GM23338 (cell line): ENCODE data around the gene LPIN1. TPM values are rescaled to one million over a fixed set of nuclear protein-coding genes. Genes with fewer than 3 reads are reported as not detected.

ENCODE experiments used
- ATAC-seq: fragments of 200-7000 bp; cut with Tn5 transposase; 3 replicates; pipeline ENCODE4 v1.9.1; 2020
- DNase-seq: peaks from one replicate; pipeline ENCODE4 v3.0.0-alpha.2; 2015; ENCODE audit warnings: low spot score
- H2AFZ ChIP-seq: fragments of 200-600 bp; sonication (generic); 2 replicates; pipeline ENCODE4 v1.8.0; 2016; ENCODE audit warnings: antibody characterized with exemption, mild to moderate bottlenecking, moderate library complexity
- H3F3A ChIP-seq: fragments of 200-600 bp; sonication (generic); replicated peaks from 2 replicates; pipeline ENCODE4 v1.8.0; 2017; ENCODE audit warnings: antibody characterized with exemption, mixed run types, low read depth
- H3K27ac ChIP-seq: fragments of 200-600 bp; sonication (generic); 2 replicates; pipeline ENCODE4 v1.6.1; 2016; ENCODE audit warnings: low read depth
- H3K27me3 ChIP-seq: fragments of 200-600 bp; sonication (generic); 2 replicates; pipeline ENCODE4 v1.8.0; 2016; ENCODE audit warnings: mild to moderate bottlenecking, mixed run types, moderate library complexity; ENCODE audit not compliant: insufficient read depth
- H3K36me3 ChIP-seq: fragments of 200-600 bp; sonication (generic); 2 replicates; pipeline ENCODE4 v1.8.0; 2016; ENCODE audit warnings: mild to moderate bottlenecking; ENCODE audit not compliant: insufficient read depth
- H3K4me1 ChIP-seq: fragments of 200-600 bp; sonication (generic); 2 replicates; pipeline ENCODE4 v1.8.0; 2016; ENCODE audit warnings: mild to moderate bottlenecking, moderate library complexity; ENCODE audit not compliant: insufficient read depth
- H3K4me2 ChIP-seq: fragments of 200-600 bp; sonication (generic); 2 replicates; pipeline ENCODE4 v1.7.1; 2017; ENCODE audit warnings: mixed run types
- H3K4me3 ChIP-seq: fragments of 200-600 bp; sonication (generic); 2 replicates; pipeline ENCODE4 v1.6.1; 2016; ENCODE audit warnings: mixed run types
- H3K79me2 ChIP-seq: fragments of 200-600 bp; sonication (generic); replicated peaks from 2 replicates; pipeline ENCODE4 v1.8.0; 2017; ENCODE audit warnings: mild to moderate bottlenecking; ENCODE audit not compliant: insufficient read depth
- H3K9me2 ChIP-seq: fragments of 200-600 bp; sonication (generic); 2 replicates; pipeline ENCODE4 v1.8.0; 2017; ENCODE audit not compliant: insufficient read depth
- H4K20me1 ChIP-seq: fragments of 200-600 bp; sonication (generic); replicated peaks from 2 replicates; pipeline ENCODE4 v1.8.0; 2017; ENCODE audit warnings: mild to moderate bottlenecking; ENCODE audit not compliant: insufficient read depth
- H3K27ac Mint-ChIP-seq: 2 replicates; pipeline ENCODE4 v1.8.0; 2020; ENCODE audit warnings: inconsistent platforms, mild to moderate bottlenecking, moderate library complexity, mixed read lengths
- H3K27me3 Mint-ChIP-seq: 3 replicates; pipeline ENCODE4 v1.8.0; 2022; ENCODE audit warnings: low read depth, mild to moderate bottlenecking, moderate library complexity, mixed read lengths, inconsistent platforms; ENCODE audit not compliant: insufficient read depth, poor library complexity
- H3K36me3 Mint-ChIP-seq: 3 replicates; pipeline ENCODE4 v1.8.0; 2021; ENCODE audit warnings: low read depth, mild to moderate bottlenecking, inconsistent platforms, moderate library complexity, mixed read lengths
- H3K4me1 Mint-ChIP-seq: 3 replicates; pipeline ENCODE4 v1.8.0; 2020; ENCODE audit warnings: mild to moderate bottlenecking, inconsistent platforms, mixed read lengths
- H3K4me3 Mint-ChIP-seq: 3 replicates; pipeline ENCODE4 v1.8.0; 2021; ENCODE audit warnings: moderate library complexity, mild to moderate bottlenecking, inconsistent platforms, mixed read lengths
- H3K9me3 Mint-ChIP-seq: 3 replicates; pipeline ENCODE4 v1.8.0; 2020; ENCODE audit warnings: moderate library complexity, mild to moderate bottlenecking, inconsistent platforms, mixed read lengths
- CREB1 ChIP-seq: fragments of 250-450 bp; sonication (Bioruptor Pico); IDR thresholded peaks from 2 replicates; pipeline ENCODE4 v1.5.0; 2020; ENCODE audit warnings: low read depth, mild to moderate bottlenecking, moderate library complexity
- EZH2 ChIP-seq: fragments of 200-600 bp; sonication (generic); IDR thresholded peaks from one replicate; pipeline ENCODE4 v1.8.0; 2017; ENCODE audit warnings: antibody characterized with exemption, mild to moderate bottlenecking, low read depth; ENCODE audit not compliant: unreplicated experiment
- EZH2phosphoT487 ChIP-seq: fragments of 200-600 bp; sonication (generic); IDR thresholded peaks from one replicate; pipeline ENCODE4 v1.8.1; 2018; ENCODE audit warnings: antibody characterized with exemption; ENCODE audit not compliant: unreplicated experiment
- JUNB ChIP-seq: IDR thresholded peaks from one replicate; pipeline ENCODE4 v1.6.1; 2016; ENCODE audit warnings: antibody characterized with exemption; ENCODE audit not compliant: unreplicated experiment
- POLR2AphosphoS5 ChIP-seq: IDR thresholded peaks from 2 replicates; pipeline ENCODE4 v1.6.1; 2016; ENCODE audit warnings: antibody characterized with exemption, low read depth
- STAT1 ChIP-seq: IDR thresholded peaks from one replicate; pipeline ENCODE4 v1.6.1; 2016; ENCODE audit warnings: antibody characterized with exemption; ENCODE audit not compliant: unreplicated experiment
- ZNF331 ChIP-seq: fragments of 250-450 bp; sonication (Bioruptor Pico); IDR thresholded peaks from 2 replicates; pipeline ENCODE4 v1.5.0; 2020; ENCODE audit warnings: low read depth, mild to moderate bottlenecking, moderate library complexity
- ZNF462 ChIP-seq: fragments of 250-450 bp; sonication (Bioruptor Pico); IDR thresholded peaks from 2 replicates; pipeline ENCODE4 v1.5.0; 2020; ENCODE audit warnings: mild to moderate bottlenecking, moderate library complexity
- polyA plus RNA-seq: library from polyadenylated mRNA; unstranded; fragments of >200 nt; fragmentation: Nextera tagmentation; extraction: Ambion mirVana; gene quantifications from 2 replicates; pipeline ENCODE4 v1.2.1, GENCODE V29; 2016
- total RNA-seq: library from RNA; depleted of rRNA; stranded (reverse); fragments of >200 nt; shearing (Covaris generic); gene quantifications from 2 replicates; pipeline ENCODE4 v1.2.3, GENCODE V29; 2014
- TF ChIP-seq, protein P1 (sequence below): IDR thresholded peaks from one replicate; pipeline ENCODE4 v1.6.1; 2018; ENCODE audit warnings: antibody characterized with exemption; ENCODE audit not compliant: unreplicated experiment
- TF ChIP-seq, protein P2 (sequence below): IDR thresholded peaks from 2 replicates; pipeline ENCODE4 v1.6.1; 2016; ENCODE audit warnings: antibody characterized with exemption

The LPIN1 gene
- total and polyA plus RNA-seq, 2 experiments from 2014 or later: 4.4 to 9.5 TPM

DNA sequence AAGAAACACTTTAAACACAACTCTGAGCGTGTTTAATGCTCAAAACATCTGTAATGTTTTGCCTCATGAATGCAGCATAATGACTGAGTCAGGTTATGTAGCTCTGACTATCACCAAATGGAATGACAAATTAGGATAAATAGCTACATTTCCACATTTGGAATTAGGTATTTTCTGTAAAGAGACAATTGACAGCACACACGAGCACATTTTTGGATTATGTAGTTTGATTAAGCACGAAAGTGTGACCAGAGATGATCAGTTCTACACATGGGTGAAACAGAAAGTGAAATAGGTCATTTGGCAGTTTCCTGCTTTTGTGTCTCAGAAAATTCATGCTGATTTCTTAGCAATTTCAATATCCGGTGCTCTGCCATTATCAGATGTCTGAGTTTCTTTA, 29.0 kb downstream of the LPIN1 start:
- Mint-ChIP-seq H3K9me3 (no peaks in the 10 kb centered on the region), H3K36me3 (peaks cover 17% of the 10 kb centered on the region), H3K4me3 (no peak overlapping the region), H3K27ac (no peak overlapping the region), H3K4me1 (peaks cover 6% of the 10 kb centered on the region; the same call in 1 of the 3 replicates), H3K27me3 (peaks cover 2% of the 10 kb centered on the region)
- H2AFZ ChIP-seq: no peak overlapping the region
- peaks cover 10% of the 10 kb centered on the region; the same call in 1 of the 2 replicates for H3K4me1 ChIP-seq
- TF ChIP-seq, protein P1, sequence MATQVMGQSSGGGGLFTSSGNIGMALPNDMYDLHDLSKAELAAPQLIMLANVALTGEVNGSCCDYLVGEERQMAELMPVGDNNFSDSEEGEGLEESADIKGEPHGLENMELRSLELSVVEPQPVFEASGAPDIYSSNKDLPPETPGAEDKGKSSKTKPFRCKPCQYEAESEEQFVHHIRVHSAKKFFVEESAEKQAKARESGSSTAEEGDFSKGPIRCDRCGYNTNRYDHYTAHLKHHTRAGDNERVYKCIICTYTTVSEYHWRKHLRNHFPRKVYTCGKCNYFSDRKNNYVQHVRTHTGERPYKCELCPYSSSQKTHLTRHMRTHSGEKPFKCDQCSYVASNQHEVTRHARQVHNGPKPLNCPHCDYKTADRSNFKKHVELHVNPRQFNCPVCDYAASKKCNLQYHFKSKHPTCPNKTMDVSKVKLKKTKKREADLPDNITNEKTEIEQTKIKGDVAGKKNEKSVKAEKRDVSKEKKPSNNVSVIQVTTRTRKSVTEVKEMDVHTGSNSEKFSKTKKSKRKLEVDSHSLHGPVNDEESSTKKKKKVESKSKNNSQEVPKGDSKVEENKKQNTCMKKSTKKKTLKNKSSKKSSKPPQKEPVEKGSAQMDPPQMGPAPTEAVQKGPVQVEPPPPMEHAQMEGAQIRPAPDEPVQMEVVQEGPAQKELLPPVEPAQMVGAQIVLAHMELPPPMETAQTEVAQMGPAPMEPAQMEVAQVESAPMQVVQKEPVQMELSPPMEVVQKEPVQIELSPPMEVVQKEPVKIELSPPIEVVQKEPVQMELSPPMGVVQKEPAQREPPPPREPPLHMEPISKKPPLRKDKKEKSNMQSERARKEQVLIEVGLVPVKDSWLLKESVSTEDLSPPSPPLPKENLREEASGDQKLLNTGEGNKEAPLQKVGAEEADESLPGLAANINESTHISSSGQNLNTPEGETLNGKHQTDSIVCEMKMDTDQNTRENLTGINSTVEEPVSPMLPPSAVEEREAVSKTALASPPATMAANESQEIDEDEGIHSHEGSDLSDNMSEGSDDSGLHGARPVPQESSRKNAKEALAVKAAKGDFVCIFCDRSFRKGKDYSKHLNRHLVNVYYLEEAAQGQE: no peak
- H3K36me3 ChIP-seq: peaks cover 3% of the 10 kb centered on the region; the same call in 1 of the 2 replicates
- no peak overlapping the region for H3K4me3 ChIP-seq
- no peaks in the 10 kb centered on the region for H4K20me1 ChIP-seq
- H3K27ac ChIP-seq: no peak overlapping the region
- H3F3A ChIP-seq: no peaks in the 10 kb centered on the region
- DNase-seq (no peak), ATAC-seq (no peak)
- H3K9me2 ChIP-seq: 0 out of 2 replicates have a peak, but pooled peaks cover 4% of the 10 kb centered on the region
- no peaks in the 10 kb centered on the region for H3K27me3 ChIP-seq
- no peaks in the 10 kb centered on the region for H3K79me2 ChIP-seq
- no peak overlapping the region for H3K4me2 ChIP-seq

- H3K36me3 Mint-ChIP-seq: peaks cover 1% of the 10 kb centered on the region; the same call in 2 of the 3 replicates
- Histone ChIP-seq H3K4me3 (no peak overlapping the region), H4K20me1 (no peaks in the 10 kb centered on the region), H3K36me3 (peaks cover 3% of the 10 kb centered on the region; the same call in 1 of the 2 replicates), H3K27ac (no peak overlapping the region), H3K27me3 (no peaks in the 10 kb centered on the region), H3F3A (no peaks in the 10 kb centered on the region), H3K79me2 (no peaks in the 10 kb centered on the region), H3K4me2 (peak overlapping the region; percentile 65; the same call in 1 of the 2 replicates), H3K4me1 (peaks cover 10% of the 10 kb centered on the region; the same call in 1 of the 2 replicates), H2AFZ (no peak overlapping the region), H3K9me2 (0 out of 2 replicates have a peak, but pooled peaks cover 4% of the 10 kb centered on the region)
- no peaks in the 10 kb centered on the region for H3K9me3 Mint-ChIP-seq
- DNase-seq (no peak), ATAC-seq (no peak)
- no peaks in the 10 kb centered on the region for H3K27me3 Mint-ChIP-seq
- no peak overlapping the region for H3K4me3 Mint-ChIP-seq
- H3K27ac Mint-ChIP-seq: no peak overlapping the region
- H3K4me1 Mint-ChIP-seq: peaks cover 6% of the 10 kb centered on the region; the same call in 1 of the 3 replicates
- TF ChIP-seq JUNB (no peak), EZH2phosphoT487 (no peak), STAT1 (no peak), ZNF462 (CRISPR knock-in tag) (no peak), ZNF331 (CRISPR knock-in tag) (no peak), CREB1 (CRISPR knock-in tag) (no peak), EZH2 (no peak), POLR2AphosphoS5 (no peak)
- TF ChIP-seq, protein P2, sequence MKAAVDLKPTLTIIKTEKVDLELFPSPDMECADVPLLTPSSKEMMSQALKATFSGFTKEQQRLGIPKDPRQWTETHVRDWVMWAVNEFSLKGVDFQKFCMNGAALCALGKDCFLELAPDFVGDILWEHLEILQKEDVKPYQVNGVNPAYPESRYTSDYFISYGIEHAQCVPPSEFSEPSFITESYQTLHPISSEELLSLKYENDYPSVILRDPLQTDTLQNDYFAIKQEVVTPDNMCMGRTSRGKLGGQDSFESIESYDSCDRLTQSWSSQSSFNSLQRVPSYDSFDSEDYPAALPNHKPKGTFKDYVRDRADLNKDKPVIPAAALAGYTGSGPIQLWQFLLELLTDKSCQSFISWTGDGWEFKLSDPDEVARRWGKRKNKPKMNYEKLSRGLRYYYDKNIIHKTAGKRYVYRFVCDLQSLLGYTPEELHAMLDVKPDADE: no peak
Measured at GRCh38 chr2:11777066-11777782, 30.8 kb downstream of the LPIN1 start.
